HG02970 (cell line): Measurements from ENCODE around the gene EVPLL.
"Not testable (repeated sequence)": the region's sequence is repeated elsewhere in the genome, so short reads cannot be mapped to it uniquely, and the experiment has no call there.

Experiments used
- ATAC-seq: cut with Tn5 transposase; IDR thresholded peaks from one replicate; pipeline ENCODE4 v1.9.1; 2021; ENCODE audit warnings: mild to moderate bottlenecking, moderate library complexity, moderate number of reproducible peaks; ENCODE audit not compliant: unreplicated experiment, low FRiP score

The EVPLL gene

GRCh38 chr17:18421521-18421920 lies 43.9 kb downstream of the EVPLL start:
- not testable (repeated sequence) for ATAC-seq

GRCh38 chr17:18422464-18422863 lies 44.9 kb downstream of the EVPLL start:
- ATAC-seq, result not testable (repeated sequence)

GRCh38 chr17:18423015-18423414 lies 45.4 kb downstream of the EVPLL start:
- ATAC-seq, result not testable (repeated sequence)

- not testable (repeated sequence) for ATAC-seq
Measured at GRCh38 chr17:18425593-18425992, 48.0 kb downstream of the EVPLL start.

- ATAC-seq, result not testable (repeated sequence)
Measured at GRCh38 chr17:18426639-18427038, 49.1 kb downstream of the EVPLL start.

GRCh38 chr17:18432206-18432605 lies 54.6 kb downstream of the EVPLL start:
- not testable (repeated sequence) for ATAC-seq
